ENCODE results near the gene LSS. TPM values are rescaled to one million over a fixed set of nuclear protein-coding genes. Genes with fewer than 3 reads are reported as not detected.
A peak's percentile ranks its signal among the peaks of the same experiment; 100 is the strongest.

The LSS gene
- total RNA-seq, 4 donors from 2014 or later: 128 to 251 (median 164) TPM

- DNase-seq (ENCODE audit: low spot score in 2 of 2): peak; percentile 16 to 20
- Histone ChIP-seq H3K27me3 (no peaks in the 10 kb centered on the region), H3K27ac (no peak overlapping the region), H3K9me3 (no peaks in the 10 kb centered on the region), H3K4me1 (no peaks in the 10 kb centered on the region), H3K36me3 (peaks cover 81% of the 10 kb centered on the region), H3K4me3 (no peak overlapping the region)
- WGBS: 79% methylated on average over 13 of the region's 13 CpGs
- TF ChIP-seq CTCF (IDR thresholded peaks at IDR 0.05) (no peak), POLR2AphosphoS5 (IDR thresholded peaks at IDR 0.05) (no peak), POLR2A (IDR thresholded peaks at IDR 0.05) (no peak), EP300 (IDR thresholded peaks at IDR 0.05) (no peak)
Observed at GRCh38 chr21:46199436-46200373, 28.9 kb downstream of the LSS start.

- TF ChIP-seq EP300 (IDR thresholded peaks at IDR 0.05): no peak
- WGBS: 90% methylated on average over 20 of the region's 20 CpGs
- Histone ChIP-seq H3K4me3 (no peak overlapping the region), H3K27ac (no peak overlapping the region), H3K9me3 (no peaks in the 10 kb centered on the region), H3K36me3 (peaks cover 85% of the 10 kb centered on the region), H3K4me1 (no peaks in the 10 kb centered on the region), H3K27me3 (no peaks in the 10 kb centered on the region)
- peak; percentile 23 to 55 for DNase-seq (ENCODE audit: low spot score in 2 of 2)
Observed at GRCh38 chr21:46196733-46197132, 31.8 kb downstream of the LSS start.

DNA sequence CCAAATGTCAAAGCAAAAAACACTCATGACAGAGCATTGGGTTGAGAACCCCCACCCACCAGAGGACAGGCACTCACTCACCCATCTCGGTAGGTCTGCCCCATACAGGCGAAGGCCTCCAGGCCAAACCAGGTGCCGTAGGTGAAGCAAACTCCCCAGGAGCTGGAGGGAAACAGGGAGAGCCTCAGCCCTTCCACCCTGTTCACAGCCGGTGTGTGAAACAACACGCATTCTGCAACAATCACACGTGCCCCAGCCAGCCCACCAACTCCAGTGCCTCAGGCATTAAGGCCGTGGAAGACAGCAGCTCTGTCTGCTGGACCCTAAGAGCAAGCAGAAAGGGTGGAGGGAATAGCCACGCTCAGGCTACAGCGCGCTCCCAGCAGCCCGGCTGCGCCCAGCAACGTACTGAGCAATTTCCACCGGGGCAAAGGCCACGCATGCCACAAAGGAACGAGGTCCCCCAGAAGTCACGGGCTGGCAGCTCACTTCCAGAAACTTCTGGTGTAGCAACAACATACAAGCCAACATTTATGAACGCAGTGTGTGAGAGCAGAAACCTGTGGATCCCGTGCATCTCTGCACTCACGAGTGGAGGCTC, 32.9 kb downstream of the LSS start:
- Histone ChIP-seq H3K4me3 (no peak overlapping the region), H3K36me3 (peaks cover 87% of the 10 kb centered on the region), H3K4me1 (peaks cover 9% of the 10 kb centered on the region), H3K27me3 (no peaks in the 10 kb centered on the region), H3K27ac (no peak overlapping the region), H3K9me3 (no peaks in the 10 kb centered on the region)
- WGBS: 92% methylated on average over 20 of the region's 20 CpGs
- TF ChIP-seq POLR2A (IDR thresholded peaks at IDR 0.05) (no peak), CTCF (IDR thresholded peaks at IDR 0.05) (no peak), POLR2AphosphoS5 (IDR thresholded peaks at IDR 0.05) (no peak), EP300 (IDR thresholded peaks at IDR 0.05) (no peak)
- peak; percentile 44 to 45 for DNase-seq (ENCODE audit: low spot score in 2 of 2)

GRCh38 chr21:46194374-46195334, 33.9 kb downstream of the LSS start:
- WGBS: 95% methylated on average over 23 of the region's 34 CpGs
- no peak overlapping the region for H3K4me3 ChIP-seq
- H3K27ac ChIP-seq: no peak overlapping the region
- no peaks in the 10 kb centered on the region for H3K9me3 ChIP-seq
- H3K36me3 ChIP-seq: peaks cover 83% of the 10 kb centered on the region
- peak; percentile 51 to 66 for DNase-seq (ENCODE audit: low spot score in 2 of 2)
- H3K27me3 ChIP-seq: no peaks in the 10 kb centered on the region
- H3K4me1 ChIP-seq: peaks cover 19% of the 10 kb centered on the region
- TF ChIP-seq EP300 (IDR thresholded peaks at IDR 0.05): no peak
- TF ChIP-seq POLR2A (IDR thresholded peaks at IDR 0.05): no peak
- no peak for TF ChIP-seq POLR2AphosphoS5 (IDR thresholded peaks at IDR 0.05)
- no peak for TF ChIP-seq CTCF (IDR thresholded peaks at IDR 0.05)

DNA sequence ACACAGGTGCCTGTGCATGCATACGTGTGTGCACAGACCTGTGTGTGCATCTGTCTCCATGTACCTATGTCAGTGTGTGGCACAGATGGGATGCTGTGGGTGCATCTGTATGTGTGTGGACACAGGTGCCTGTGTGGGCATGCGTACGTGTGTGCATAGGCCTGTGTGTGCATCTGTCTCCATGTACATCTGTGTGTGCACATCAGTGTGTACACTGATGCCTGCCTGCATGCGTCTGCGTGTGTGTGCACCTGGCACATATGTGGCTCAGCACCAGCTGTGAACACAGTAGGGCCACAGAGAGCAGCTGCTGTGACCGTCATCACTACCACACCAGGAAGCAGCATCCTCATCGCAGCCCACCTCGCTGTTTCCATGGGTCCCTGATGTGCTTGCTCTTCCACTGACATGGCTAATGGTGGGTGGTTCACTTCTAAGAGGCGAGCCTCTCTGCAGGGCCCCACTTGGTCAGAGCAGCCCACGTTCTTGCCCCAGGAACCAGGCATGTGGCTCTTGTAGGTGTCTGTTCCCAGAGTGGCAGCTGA, 34.7 kb downstream of the LSS start:
- no peak overlapping the region for H3K27ac ChIP-seq
- no peaks in the 10 kb centered on the region for H3K27me3 ChIP-seq
- no peak overlapping the region for H3K4me3 ChIP-seq
- 93% methylated on average over 9 of the region's 10 CpGs for WGBS
- DNase-seq (ENCODE audit: low spot score in 2 of 2): peak; percentile 8 to 45
- H3K9me3 ChIP-seq: no peaks in the 10 kb centered on the region
- peaks cover 76% of the 10 kb centered on the region for H3K36me3 ChIP-seq
- peaks cover 27% of the 10 kb centered on the region for H3K4me1 ChIP-seq
- TF ChIP-seq CTCF (IDR thresholded peaks at IDR 0.05): no peak
- no peak for TF ChIP-seq POLR2AphosphoS5 (IDR thresholded peaks at IDR 0.05)
- no peak for TF ChIP-seq EP300 (IDR thresholded peaks at IDR 0.05)
